Suprapubic skin (tissue), 4 donors: ENCODE measurements around the gene NKAIN2. TPM values are rescaled to one million over a fixed set of nuclear protein-coding genes. Genes with fewer than 3 reads are reported as not detected.

ENCODE experiments used
- DNase-seq, 2 donors: peaks; one replicate each; pipeline ENCODE4 v3.0.0-alpha.2; 2019; ENCODE audit warnings: low spot score in 2 of 2
- H3K27ac ChIP-seq: fragments of 200-600 bp; sonication (generic); one replicate; pipeline ENCODE4 v1.5.1; 2019
- H3K27me3 ChIP-seq: fragments of 200-600 bp; sonication (generic); one replicate; pipeline ENCODE4 v1.5.1; 2019
- H3K36me3 ChIP-seq: fragments of 200-600 bp; sonication (generic); one replicate; pipeline ENCODE4 v1.5.1; 2019
- H3K4me1 ChIP-seq: fragments of 200-600 bp; sonication (generic); one replicate; pipeline ENCODE4 v1.5.1; 2019
- H3K4me3 ChIP-seq: fragments of 200-600 bp; sonication (generic); one replicate; pipeline ENCODE4 v1.5.1; 2019; ENCODE audit warnings: mild to moderate bottlenecking
- H3K9me3 ChIP-seq: fragments of 200-600 bp; sonication (generic); one replicate; pipeline ENCODE4 v1.5.1; 2019
- EP300 ChIP-seq: sonication (generic); formaldehyde crosslinking; IDR thresholded peaks from one replicate; pipeline ENCODE4 v1.6.1; 2017; ENCODE audit warnings: antibody characterized with exemption
- POLR2A ChIP-seq, 2 donors: fragments of 450-650 bp; IDR thresholded peaks; one replicate each; pipeline ENCODE4 v1.6.1; 2017; ENCODE audit warnings: antibody characterized with exemption in 2 of 2, mild to moderate bottlenecking in 2 of 2, moderate library complexity in 2 of 2
- POLR2AphosphoS5 ChIP-seq, 3 donors: sonication (generic); formaldehyde crosslinking; IDR thresholded peaks; one replicate each; pipeline ENCODE4 v1.6.1; 2017; ENCODE audit warnings: antibody characterized with exemption in 3 of 3
- WGBS: methylation state at CpG from one replicate; pipeline ENCODE4 v1.1.5; 2018; 5-methylcytosine and 5-hydroxymethylcytosine counted together
- total RNA-seq, 4 donors: library from RNA; depleted of rRNA; stranded (reverse); fragments of >200 nt; gene quantifications; one replicate each; pipeline ENCODE4 v1.1.0, GENCODE V29; 2016
- TF ChIP-seq, protein P1 (sequence below), 2 donors: fragments of 200-600 bp in 1 of 2; fragments of 450-650 bp in 1 of 2; sonication (generic) in 1 of 2; IDR thresholded peaks; one replicate each; pipeline ENCODE4 v1.5.1; 2016 to 2019; ENCODE audit warnings: antibody characterized with exemption in 2 of 2, mild to moderate bottlenecking in 1 of 2, moderate library complexity in 1 of 2

The NKAIN2 gene
- total RNA-seq, 4 donors from 2014 or later = 0.40 TPM; not detected in 3

DNA sequence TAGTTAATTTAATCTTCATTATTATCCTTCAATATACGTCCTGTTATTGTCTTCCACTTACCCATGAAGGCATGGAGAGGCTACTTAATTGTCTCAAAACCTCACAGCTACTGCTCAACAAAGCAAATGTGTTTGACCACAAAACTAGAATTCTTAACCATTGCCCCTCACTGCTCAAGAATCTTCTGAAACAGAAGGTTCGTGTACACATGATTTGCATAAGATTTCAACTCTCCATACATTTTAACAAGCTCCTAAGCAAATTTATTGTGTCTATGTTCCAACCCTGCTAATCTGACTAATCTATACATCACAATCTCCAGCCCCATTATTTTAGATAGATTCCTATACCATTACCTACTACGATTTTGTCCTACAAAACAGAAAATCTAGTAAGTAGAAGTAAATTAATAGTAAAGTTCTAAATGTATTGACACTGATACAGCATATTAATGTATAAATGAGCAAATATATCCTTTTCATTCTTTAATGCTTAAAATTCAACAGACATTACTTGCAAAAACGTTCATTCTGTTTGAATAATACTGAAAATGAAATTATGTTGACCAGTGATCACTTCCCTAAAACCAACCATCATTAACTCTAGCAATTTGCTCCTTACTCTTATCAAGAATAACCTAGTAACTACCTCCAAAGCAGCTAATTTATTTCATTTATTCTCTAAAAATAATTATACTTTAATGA lies 1068.8 kb downstream of the NKAIN2 start:
- 76% methylated on average over 4 of the region's 4 CpGs for WGBS
- no peak for DNase-seq
- H3K36me3 ChIP-seq = no peaks in the 10 kb centered on the region
- H3K9me3 ChIP-seq = no peaks in the 10 kb centered on the region
- no peak overlapping the region for H3K27ac ChIP-seq
- no peaks in the 10 kb centered on the region for H3K27me3 ChIP-seq
- H3K4me1 ChIP-seq = no peaks in the 10 kb centered on the region
- TF ChIP-seq EP300 (no peak), POLR2AphosphoS5 (IDR thresholded peaks at IDR 0.05) (no peak), POLR2A (IDR thresholded peaks at IDR 0.05) (no peak)
- TF ChIP-seq, protein P1, sequence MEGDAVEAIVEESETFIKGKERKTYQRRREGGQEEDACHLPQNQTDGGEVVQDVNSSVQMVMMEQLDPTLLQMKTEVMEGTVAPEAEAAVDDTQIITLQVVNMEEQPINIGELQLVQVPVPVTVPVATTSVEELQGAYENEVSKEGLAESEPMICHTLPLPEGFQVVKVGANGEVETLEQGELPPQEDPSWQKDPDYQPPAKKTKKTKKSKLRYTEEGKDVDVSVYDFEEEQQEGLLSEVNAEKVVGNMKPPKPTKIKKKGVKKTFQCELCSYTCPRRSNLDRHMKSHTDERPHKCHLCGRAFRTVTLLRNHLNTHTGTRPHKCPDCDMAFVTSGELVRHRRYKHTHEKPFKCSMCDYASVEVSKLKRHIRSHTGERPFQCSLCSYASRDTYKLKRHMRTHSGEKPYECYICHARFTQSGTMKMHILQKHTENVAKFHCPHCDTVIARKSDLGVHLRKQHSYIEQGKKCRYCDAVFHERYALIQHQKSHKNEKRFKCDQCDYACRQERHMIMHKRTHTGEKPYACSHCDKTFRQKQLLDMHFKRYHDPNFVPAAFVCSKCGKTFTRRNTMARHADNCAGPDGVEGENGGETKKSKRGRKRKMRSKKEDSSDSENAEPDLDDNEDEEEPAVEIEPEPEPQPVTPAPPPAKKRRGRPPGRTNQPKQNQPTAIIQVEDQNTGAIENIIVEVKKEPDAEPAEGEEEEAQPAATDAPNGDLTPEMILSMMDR (IDR thresholded peaks at IDR 0.05) = no peak
- H3K4me3 ChIP-seq = no peak overlapping the region

DNA sequence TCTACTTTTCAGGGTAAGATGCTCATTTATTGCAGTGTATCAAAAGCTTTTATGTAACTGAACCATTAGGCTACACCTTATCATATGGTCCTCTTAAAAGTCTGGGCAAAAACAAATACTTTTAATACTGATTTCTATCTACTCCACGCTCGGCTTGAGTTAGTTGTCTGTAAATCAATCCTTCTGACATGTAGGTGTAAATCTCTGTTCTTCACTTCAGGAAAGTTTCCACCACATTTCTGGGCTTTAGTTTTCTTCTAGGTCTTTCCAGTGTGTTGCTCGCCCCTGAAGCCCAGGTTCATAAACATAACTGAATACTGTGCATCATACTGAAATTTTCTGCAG lies 1069.4 kb downstream of the NKAIN2 start:
- 85% methylated on average over 3 of the region's 3 CpGs for WGBS
- no peak overlapping the region for H3K4me3 ChIP-seq
- no peaks in the 10 kb centered on the region for H3K4me1 ChIP-seq
- no peaks in the 10 kb centered on the region for H3K9me3 ChIP-seq
- H3K27ac ChIP-seq = no peak overlapping the region
- no peaks in the 10 kb centered on the region for H3K27me3 ChIP-seq
- H3K36me3 ChIP-seq = no peaks in the 10 kb centered on the region
- TF ChIP-seq POLR2A (IDR thresholded peaks at IDR 0.05) (no peak), EP300 (no peak), POLR2AphosphoS5 (IDR thresholded peaks at IDR 0.05) (no peak)
- TF ChIP-seq, protein P1 (IDR thresholded peaks at IDR 0.05) = no peak
- no peak for DNase-seq

Other genes with a start within 250 kb of the NKAIN2 start
- gene TRDN, start 166.9 kb upstream of the NKAIN2 start, total RNA-seq = not detected